GM12878 (cell line): Measurements from ENCODE around the gene SARS2. TPM values are rescaled to one million over a fixed set of nuclear protein-coding genes. Genes with fewer than 3 reads are reported as not detected.

Experiments
- BMI1 ChIP-seq: fragments of 450-650 bp; IDR thresholded peaks from 2 replicates; pipeline ENCODE4 v1.6.1; 2016; ENCODE audit warnings: mild to moderate bottlenecking, moderate library complexity, borderline replicate concordance
- ELK1 ChIP-seq: IDR thresholded peaks from 2 replicates; pipeline ENCODE4 v1.6.1; 2012; ENCODE audit warnings: low read depth, low read length, improper control_type of control experiment
- EP300 ChIP-seq, 2 experiments: fragments of 150-350 bp in 1 of 2; IDR thresholded peaks; 2 replicates each; pipeline ENCODE4 v1.6.1; 2011 to 2012; ENCODE audit warnings: low read depth in 2 of 2, low read length in 2 of 2, borderline replicate concordance in 1 of 2, improper control_type of control experiment in 1 of 2, inconsistent platforms in 1 of 2; ENCODE audit not compliant: control insufficient read depth in 1 of 2
- EZH2 ChIP-seq: IDR thresholded peaks from 2 replicates; pipeline ENCODE4 v1.6.1; 2012; ENCODE audit warnings: low read depth, mild to moderate bottlenecking, control low read depth, inconsistent platforms, low read length, borderline replicate concordance; ENCODE audit not compliant: control insufficient read depth
- FOS ChIP-seq: IDR thresholded peaks from 3 replicates; pipeline ENCODE4 v1.6.1; 2011; ENCODE audit warnings: borderline replicate concordance; ENCODE audit not compliant: insufficient read length; ENCODE audit errors: extremely low read depth
- FOXK2 ChIP-seq: fragments of 450-650 bp; IDR thresholded peaks from 2 replicates; pipeline ENCODE4 v1.6.1; 2017; ENCODE audit warnings: mild to moderate bottlenecking, moderate library complexity
- HCFC1 ChIP-seq: fragments of 150-350 bp; IDR thresholded peaks from 2 replicates; pipeline ENCODE4 v1.6.1; 2014; ENCODE audit warnings: low read length
- IKZF1 ChIP-seq: fragments of 450-650 bp; conservative IDR thresholded peaks from 2 replicates; pipeline ENCODE4 v1.6.1; 2017; ENCODE audit warnings: antibody characterized with exemption, mild to moderate bottlenecking
- IKZF2 ChIP-seq, 2 experiments: fragments of 450-650 bp; IDR thresholded peaks; 2 replicates each; pipeline ENCODE4 v1.6.1; 2017; ENCODE audit warnings: mild to moderate bottlenecking in 2 of 2, moderate library complexity in 2 of 2
- IRF4 ChIP-seq: IDR thresholded peaks from 2 replicates; pipeline ENCODE4 v1.6.1; 2011; ENCODE audit warnings: low read depth, low read length
- KDM1A ChIP-seq: fragments of 200-600 bp; sonication (generic); IDR thresholded peaks from 2 replicates; pipeline ENCODE4 v1.6.1; 2016; ENCODE audit warnings: borderline replicate concordance
- MAX ChIP-seq: IDR thresholded peaks from 2 replicates; pipeline ENCODE4 v1.6.1; 2012; ENCODE audit warnings: low read depth, low read length, improper control_type of control experiment
- MTA3 ChIP-seq: IDR thresholded peaks from 2 replicates; pipeline ENCODE4 v1.6.1; 2012; ENCODE audit warnings: low read length, inconsistent platforms, borderline replicate concordance
- MYC ChIP-seq: IDR thresholded peaks from 2 replicates; pipeline ENCODE4 v1.6.1; 2011; ENCODE audit warnings: mild to moderate bottlenecking, low read length, moderate library complexity, inconsistent platforms; ENCODE audit not compliant: insufficient read depth, insufficient replicate concordance, insufficient read length, severe bottlenecking
- NR2F1 ChIP-seq: fragments of 450-650 bp; conservative IDR thresholded peaks from 2 replicates; pipeline ENCODE4 v1.6.1; 2017; ENCODE audit warnings: mild to moderate bottlenecking
- PAX5 ChIP-seq: IDR thresholded peaks from 2 replicates; pipeline ENCODE4 v1.6.1; 2011; ENCODE audit warnings: low read depth, low read length, borderline replicate concordance
- PKNOX1 ChIP-seq: fragments of 450-650 bp; IDR thresholded peaks from 2 replicates; pipeline ENCODE4 v1.6.1; 2016; ENCODE audit warnings: mild to moderate bottlenecking
- PML ChIP-seq: IDR thresholded peaks from 2 replicates; pipeline ENCODE4 v1.6.1; 2012; ENCODE audit warnings: low read length, inconsistent platforms
- RBBP5 ChIP-seq: fragments of 200-600 bp; sonication (generic); conservative IDR thresholded peaks from 2 replicates; pipeline ENCODE4 v1.6.1; 2016
- RCOR1 ChIP-seq: conservative IDR thresholded peaks from 2 replicates; pipeline ENCODE4 v1.6.1; 2012; ENCODE audit warnings: low read depth, low read length, improper control_type of control experiment
- RELA ChIP-seq: fragments of 450-650 bp; IDR thresholded peaks from 2 replicates; pipeline ENCODE4 v1.8.0; 2014; ENCODE audit warnings: borderline replicate concordance; ENCODE audit not compliant: partially characterized antibody
- REST ChIP-seq: IDR thresholded peaks from 2 replicates; pipeline ENCODE4 v1.6.1; 2012; ENCODE audit warnings: mild to moderate bottlenecking, low read depth, low read length
- SMC3 ChIP-seq: IDR thresholded peaks from 2 replicates; pipeline ENCODE4 v1.6.1; 2011; ENCODE audit warnings: low read length, improper control_type of control experiment, borderline replicate concordance
- SREBF1 ChIP-seq: IDR thresholded peaks from 2 replicates; pipeline ENCODE4 v1.6.1; 2012; ENCODE audit warnings: mild to moderate bottlenecking, low read length
- TCF3 ChIP-seq: IDR thresholded peaks from 2 replicates; pipeline ENCODE4 v1.6.1; 2012; ENCODE audit warnings: low read depth, mild to moderate bottlenecking, low read length, borderline replicate concordance; ENCODE audit not compliant: insufficient read depth
- YY1 ChIP-seq: IDR thresholded peaks from 2 replicates; pipeline ENCODE4 v1.6.1; 2011; ENCODE audit warnings: low read depth, mild to moderate bottlenecking, low read length
- ZNF217 ChIP-seq: fragments of 450-650 bp; IDR thresholded peaks from 2 replicates; pipeline ENCODE4 v1.6.1; 2017; ENCODE audit warnings: antibody characterized with exemption, mild to moderate bottlenecking
- polyA plus RNA-seq, 11 experiments: library from polyadenylated mRNA; depleted of rRNA in 4 of 11; unstranded in 6 of 11; stranded (reverse) in 5 of 11; fragments of >200 nt; fragmentation: Nextera tagmentation in 4 of 11; fragmentation: Illumina TruSeq in 1 of 11; extraction: Ambion mirVana in 4 of 11; extraction: Trizol in 1 of 11; gene quantifications; 1 replicate in 1 of 11; 2 replicates in 10 of 11; pipeline versions ENCODE4 v1.2.1 to v1.2.3, GENCODE V29; 2011 to 2016; ENCODE audit warnings: inconsistent platforms in 2 of 11, missing spikeins in 2 of 11, low read depth in 1 of 11
- total RNA-seq, 4 experiments: library from RNA; depleted of rRNA in 3 of 4; stranded (reverse); fragments of >200 nt in 3 of 4; fragmentation: Illumina TruSeq in 1 of 4; extraction: Trizol in 1 of 4; gene quantifications; 2 replicates each; pipeline versions ENCODE4 v1.2.1 to v1.2.3, GENCODE V29; 2013 to 2021

Gene SARS2
- total and polyA plus RNA-seq, 10 of the 15 experiments (the other 5 are each of a cell fraction or from before 2014, with no cell fraction given): 2.6 to 50.3 (median 27.5) TPM

GRCh38 chr19:38930776-38931520, 385 bp upstream of the SARS2 start, which contains the start of gene MRPS12 (continued):
- TF ChIP-seq PML (peak; percentile 74; the same call in 1 of the 2 replicates), EP300 (IDR thresholded peaks at IDR 0.05; ENCODE audit: borderline replicate concordance in 1 of 2, control insufficient read depth in 1 of 2, low read depth in 2 of 2, low read length in 2 of 2) (no peak), RCOR1 (no peak), IRF4 (no peak), FOXK2 (no peak), NR2F1 (peak; percentile 76), REST (no peak), KDM1A (no peak), PAX5 (peak; percentile 15; the same call in 1 of the 2 replicates), IKZF1 (no peak), PKNOX1 (peak; percentile 96), RELA (no peak), MAX (peak; percentile 42; the same call in 1 of the 2 replicates), ZNF217 (no peak), IKZF2 (IDR thresholded peaks at IDR 0.05) (no peak; a peak in 1 of 4 replicates), YY1 (no peak), HCFC1 (no peak), ELK1 (no peak), SMC3 (no peak; the same call in 1 of the 2 replicates), EZH2 (no peak), SREBF1 (no peak), FOS (peak; percentile 57), MTA3 (no peak), MYC (peak; percentile 61), BMI1 (no peak), TCF3 (no peak), RBBP5 (no peak)
